Suprapubic skin (tissue), 4 donors: ENCODE data around the gene BBOF1.

Experiments
- CTCF ChIP-seq, 2 donors: fragments of 200-600 bp in 1 of 2; fragments of 450-650 bp in 1 of 2; sonication (generic) in 1 of 2; IDR thresholded peaks; one replicate each; pipeline ENCODE4 v1.5.1; 2016 to 2019; ENCODE audit warnings: antibody characterized with exemption in 2 of 2, mild to moderate bottlenecking in 1 of 2, moderate library complexity in 1 of 2
- POLR2A ChIP-seq, 2 donors: fragments of 450-650 bp; IDR thresholded peaks; one replicate each; pipeline ENCODE4 v1.6.1; 2017; ENCODE audit warnings: antibody characterized with exemption in 2 of 2, mild to moderate bottlenecking in 2 of 2, moderate library complexity in 2 of 2
- POLR2AphosphoS5 ChIP-seq, 3 donors: sonication (generic); formaldehyde crosslinking; IDR thresholded peaks; one replicate each; pipeline ENCODE4 v1.6.1; 2017; ENCODE audit warnings: antibody characterized with exemption in 3 of 3

- TF ChIP-seq CTCF (IDR thresholded peaks at IDR 0.05) = no peak
- no peak for TF ChIP-seq POLR2A (IDR thresholded peaks at IDR 0.05)
- TF ChIP-seq POLR2AphosphoS5 (IDR thresholded peaks at IDR 0.05) = no peak
Measured at GRCh38 chr14:73976125-73976524, 43.0 kb upstream of the BBOF1 start.
